GM18508 (cell line): ENCODE data around the gene SLC39A7.

ENCODE experiments used
- ATAC-seq: cut with Tn5 transposase; IDR thresholded peaks from one replicate; pipeline ENCODE4 v1.9.1; 2021; ENCODE audit warnings: moderate number of reproducible peaks; ENCODE audit not compliant: insufficient read depth, unreplicated experiment

The SLC39A7 gene

DNA sequence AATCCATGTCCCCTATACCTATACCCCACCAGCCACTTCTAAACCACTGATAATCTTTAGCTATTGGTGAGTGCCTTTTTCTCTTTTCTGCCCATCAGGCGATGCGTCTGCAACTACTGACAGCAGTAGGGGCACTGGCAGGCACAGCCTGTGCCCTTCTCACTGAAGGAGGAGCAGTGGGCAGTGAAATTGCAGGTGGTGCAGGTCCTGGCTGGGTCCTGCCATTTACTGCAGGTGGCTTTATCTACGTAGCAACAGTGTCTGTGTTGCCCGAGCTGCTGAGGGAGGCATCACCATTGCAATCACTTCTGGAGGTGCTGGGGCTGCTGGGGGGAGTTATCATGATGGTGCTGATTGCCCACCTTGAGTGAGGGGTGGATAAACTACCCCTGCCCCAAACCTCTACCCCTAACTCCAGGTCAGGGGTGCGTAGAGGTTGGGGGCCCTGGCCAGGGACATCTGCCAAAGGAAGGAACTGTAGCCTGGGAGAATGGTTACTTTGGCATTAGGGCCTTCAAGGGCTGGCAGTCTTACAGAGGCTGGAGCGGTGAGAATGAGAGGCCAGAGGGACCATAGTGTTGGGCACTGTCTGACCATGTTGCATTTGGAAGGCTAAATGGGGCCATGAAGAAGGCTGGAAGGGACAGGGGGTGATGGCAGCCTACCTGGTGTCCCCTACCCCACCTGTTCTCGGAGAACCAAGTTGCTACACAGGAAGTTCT is 2.9 kb downstream of the SLC39A7 start:
- ATAC-seq, result no peak

DNA sequence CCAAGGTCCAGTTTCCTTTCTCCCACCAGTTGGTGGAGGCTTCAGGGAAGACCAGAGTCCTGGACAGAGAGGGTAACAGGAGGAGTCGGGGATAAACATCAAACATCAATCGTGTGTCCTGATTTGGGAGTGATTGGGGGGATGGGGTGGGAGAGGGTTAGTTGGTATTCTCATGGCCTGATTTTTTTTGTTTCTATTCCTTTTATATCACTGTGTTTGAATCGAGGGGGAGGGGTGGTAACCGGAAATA is 3.4 kb downstream of the SLC39A7 start:
- no peak for ATAC-seq

DNA sequence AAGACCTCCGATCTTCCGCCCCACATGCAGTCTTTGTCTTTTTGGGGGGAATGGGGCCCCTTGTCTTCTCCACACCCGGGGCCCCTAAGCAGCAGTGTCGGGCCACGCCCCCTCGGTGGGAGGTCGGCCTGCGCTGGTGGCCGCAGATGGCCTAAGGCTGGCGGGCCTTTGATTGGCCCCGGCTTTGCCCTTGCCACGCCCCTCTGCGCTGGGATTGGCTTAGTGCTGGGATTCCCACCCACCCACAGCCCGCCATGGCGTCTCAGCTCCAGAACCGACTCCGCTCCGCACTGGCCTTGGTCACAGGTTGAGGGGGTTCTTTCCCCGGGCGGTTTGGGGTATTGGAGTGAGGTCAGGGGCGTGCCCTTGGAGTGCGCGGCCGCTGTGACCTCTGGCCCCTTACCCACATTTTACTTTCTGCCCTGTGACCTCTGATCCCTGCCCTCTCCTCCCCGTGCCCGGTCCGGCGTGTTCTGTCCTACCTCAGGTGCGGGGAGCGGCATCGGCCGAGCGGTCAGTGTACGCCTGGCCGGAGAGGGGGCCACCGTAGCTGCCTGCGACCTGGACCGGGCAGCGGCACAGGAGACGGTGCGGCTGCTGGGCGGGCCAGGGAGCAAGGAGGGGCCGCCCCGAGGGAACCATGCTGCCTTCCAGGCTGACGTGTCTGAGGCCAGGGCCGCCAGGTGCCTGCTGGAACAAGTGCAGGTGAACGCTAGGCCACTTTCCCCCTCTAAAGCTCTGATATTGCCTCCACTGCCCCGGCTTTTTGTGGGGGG is 3.9 kb downstream of the SLC39A7 start, which contains the start of gene HSD17B8:
TSS of gene HSD17B8 (plus strand) at position 241 of the 776 bp plus-strand sequence. CDS start at position 255, 14 bp downstream.
- no peak for ATAC-seq

DNA sequence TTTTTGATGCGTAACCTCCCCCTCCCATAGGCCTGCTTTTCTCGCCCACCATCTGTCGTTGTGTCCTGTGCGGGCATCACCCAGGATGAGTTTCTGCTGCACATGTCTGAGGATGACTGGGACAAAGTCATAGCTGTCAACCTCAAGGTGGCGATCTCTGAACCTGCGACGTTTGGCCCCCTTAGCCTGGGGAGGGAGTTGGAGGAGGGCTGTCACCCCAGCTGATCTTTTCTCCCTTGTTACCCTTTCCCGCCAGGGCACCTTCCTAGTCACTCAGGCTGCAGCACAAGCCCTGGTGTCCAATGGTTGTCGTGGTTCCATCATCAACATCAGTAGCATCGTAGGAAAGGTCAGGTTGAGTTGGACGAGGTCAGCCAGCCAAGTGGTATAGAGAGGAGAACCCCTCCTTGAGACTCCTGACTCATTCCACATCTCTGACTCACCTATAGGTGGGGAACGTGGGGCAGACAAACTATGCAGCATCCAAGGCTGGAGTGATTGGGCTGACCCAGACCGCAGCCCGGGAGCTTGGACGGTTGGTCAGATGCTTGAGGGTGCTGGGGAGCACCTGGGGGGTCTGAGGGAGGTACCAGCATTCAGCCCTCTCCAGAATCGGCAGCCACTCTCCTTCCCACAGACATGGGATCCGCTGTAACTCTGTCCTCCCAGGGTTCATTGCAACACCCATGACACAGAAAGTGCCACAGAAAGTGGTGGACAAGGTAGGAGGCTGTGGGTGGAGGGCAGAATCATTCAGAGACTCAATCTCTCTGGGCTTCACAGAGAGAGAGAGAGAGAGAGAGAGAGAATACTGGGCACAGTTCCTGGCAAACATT is 4.7 kb downstream of the SLC39A7 start:
- no peak for ATAC-seq

DNA sequence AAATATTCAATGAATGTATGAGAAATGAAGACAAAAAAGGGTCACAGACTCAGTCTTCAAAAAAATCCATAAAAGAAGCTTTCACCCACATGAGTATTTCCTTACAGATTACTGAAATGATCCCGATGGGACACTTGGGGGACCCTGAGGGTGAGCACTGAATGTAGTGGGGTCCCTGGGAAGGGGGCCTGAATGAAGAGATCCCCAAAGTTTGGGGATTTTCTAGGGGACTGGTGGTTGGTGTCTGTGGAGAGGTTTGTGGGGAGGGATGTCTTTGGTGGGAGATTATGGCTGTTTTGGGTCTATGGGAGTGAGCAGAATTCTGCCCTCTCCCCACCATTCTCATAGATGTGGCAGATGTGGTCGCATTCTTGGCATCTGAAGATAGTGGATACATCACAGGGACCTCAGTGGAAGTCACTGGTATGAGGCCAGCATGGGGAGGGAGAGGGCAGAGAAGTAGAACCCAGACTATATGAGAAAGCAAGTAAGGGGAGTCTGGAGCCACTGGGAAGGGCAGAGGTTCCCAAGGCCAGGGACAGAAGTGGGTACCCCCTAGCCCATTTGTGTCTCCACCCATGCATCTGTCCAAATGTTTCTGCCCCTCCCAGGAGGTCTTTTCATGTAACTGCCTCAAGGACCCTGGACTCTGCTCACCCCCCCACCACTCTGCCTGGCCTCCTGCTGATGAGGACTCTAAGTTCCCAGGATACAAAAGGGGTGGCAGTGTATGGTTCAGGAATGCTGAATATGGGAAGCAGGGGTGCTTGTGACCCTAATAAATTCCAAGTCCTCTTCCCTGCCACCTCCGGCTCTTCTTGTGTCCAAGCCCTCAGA is 5.6 kb downstream of the SLC39A7 start:
- no peak for ATAC-seq

DNA sequence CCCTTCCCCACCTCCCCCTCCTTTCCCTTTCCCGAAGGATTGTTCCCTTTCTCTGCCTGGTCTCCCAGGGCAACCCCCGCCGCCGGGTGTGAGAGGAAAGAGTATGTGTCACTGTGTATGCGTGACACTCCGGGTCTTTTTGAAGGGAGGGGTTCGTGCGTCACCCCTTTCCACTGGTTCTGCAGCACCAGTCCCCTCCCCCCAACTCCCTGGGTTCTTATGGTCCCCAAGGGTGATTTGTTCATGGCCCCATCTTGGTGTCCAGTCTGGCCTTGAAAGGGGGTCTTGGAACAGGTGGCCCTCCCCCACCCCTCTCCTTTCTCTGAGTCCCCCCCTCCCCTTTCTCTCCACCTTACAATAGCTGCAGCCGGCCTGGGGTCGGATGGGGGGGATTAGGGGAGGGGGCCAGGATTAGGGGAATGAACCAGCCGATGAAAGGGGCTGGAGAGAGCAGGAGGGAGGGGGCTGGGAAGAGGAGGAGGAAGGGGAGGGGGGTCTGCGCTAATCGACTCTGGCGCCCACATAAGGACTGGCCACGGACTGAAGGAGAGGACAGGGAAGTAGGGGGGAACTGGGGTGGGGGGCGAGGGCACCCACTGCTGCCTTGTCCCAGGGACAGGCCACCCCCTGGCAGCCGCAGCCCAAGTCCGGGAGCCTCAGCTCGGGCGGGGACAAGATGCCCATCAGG is 6.3 kb downstream of the SLC39A7 start:
- ATAC-seq, result no peak

DNA sequence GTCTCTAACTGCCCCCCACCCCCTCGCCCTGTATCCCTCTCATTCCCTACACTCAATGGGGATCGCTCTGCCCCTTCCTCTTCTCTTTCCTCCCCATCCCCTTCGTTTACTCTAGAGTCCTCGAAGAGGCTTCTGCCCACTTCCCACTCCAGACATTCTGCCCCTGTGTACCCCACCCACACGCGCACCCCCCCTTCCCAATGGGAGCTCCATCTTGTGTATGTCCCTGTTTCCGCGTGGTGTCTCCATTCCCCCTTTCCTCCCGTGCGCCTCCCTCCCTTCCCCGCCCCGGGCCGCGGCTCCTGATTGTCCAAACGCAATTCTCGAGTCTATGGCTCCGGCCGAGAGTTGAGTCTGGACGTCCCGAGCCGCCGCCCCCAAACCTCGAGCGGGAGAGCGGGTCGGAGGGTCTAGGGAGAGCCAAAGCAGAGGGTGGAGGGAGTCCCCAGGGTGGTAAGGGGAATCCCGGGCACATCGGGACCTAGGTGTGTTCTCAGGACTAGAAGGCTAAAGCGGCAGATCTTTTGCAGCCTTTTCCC is 7.0 kb downstream of the SLC39A7 start:
- ATAC-seq, result no peak

DNA sequence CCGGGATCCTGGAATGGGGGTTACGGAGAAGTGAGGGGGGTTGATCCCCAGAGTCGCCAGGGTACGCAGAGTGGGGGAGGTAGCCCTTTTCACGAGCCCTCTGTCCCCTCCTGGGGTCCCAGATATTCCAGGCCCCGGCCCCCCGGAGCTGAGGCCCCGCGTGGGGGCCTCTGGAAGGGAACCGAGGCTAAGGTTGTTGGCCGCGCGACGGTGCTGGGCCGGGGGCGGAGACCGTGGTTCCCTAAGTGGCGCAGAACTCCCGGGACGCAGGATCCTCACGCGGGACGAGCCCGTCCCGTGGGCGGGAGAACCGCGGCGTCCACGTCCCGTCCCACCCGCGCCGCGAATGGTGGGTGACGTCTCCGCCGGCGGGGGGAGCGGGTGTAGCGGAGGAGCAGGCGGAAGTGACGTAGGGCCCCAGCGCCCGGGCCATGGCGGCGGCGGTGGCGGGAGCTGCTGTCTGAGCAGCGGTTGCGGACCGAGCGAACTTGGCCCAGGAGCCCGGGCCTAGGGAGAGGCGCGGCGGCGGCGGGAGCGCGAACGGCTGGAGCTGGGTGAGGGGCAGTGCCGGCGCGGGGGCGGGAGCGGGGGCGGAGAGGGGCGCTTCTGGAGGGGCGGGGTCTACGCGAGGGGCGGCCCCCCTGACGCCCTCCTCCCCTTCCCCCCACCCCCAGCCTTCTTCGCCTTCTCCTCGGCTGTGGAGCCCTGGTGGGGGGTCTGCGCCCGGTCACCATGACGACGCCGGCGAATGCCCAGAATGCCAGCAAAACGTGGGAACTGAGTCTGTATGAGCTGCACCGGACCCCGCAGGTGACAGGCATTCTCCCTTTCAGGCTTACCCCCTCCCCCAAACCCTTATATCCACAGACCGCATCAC is 7.7 kb downstream of the SLC39A7 start, which contains the start of gene RING1:
TSS of gene RING1 (plus strand) at position 410 of the 877 bp plus-strand sequence. CDS start at position 733, 323 bp downstream.
- ATAC-seq, result no peak

DNA sequence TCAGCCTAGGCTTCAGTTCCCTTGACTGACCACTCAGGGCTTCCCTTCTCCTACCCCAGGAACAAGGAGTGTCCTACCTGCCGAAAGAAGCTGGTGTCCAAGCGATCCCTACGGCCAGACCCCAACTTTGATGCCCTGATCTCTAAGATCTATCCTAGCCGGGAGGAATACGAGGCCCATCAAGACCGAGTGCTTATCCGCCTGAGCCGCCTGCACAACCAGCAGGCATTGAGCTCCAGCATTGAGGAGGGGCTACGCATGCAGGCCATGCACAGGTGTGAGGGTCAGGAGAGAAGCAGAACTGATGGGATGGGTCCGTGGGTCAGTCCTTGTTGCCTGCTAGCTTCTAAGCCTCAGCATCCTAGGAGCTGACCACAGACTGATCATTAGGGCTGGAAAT is 9.2 kb downstream of the SLC39A7 start:
- ATAC-seq, result no peak

DNA sequence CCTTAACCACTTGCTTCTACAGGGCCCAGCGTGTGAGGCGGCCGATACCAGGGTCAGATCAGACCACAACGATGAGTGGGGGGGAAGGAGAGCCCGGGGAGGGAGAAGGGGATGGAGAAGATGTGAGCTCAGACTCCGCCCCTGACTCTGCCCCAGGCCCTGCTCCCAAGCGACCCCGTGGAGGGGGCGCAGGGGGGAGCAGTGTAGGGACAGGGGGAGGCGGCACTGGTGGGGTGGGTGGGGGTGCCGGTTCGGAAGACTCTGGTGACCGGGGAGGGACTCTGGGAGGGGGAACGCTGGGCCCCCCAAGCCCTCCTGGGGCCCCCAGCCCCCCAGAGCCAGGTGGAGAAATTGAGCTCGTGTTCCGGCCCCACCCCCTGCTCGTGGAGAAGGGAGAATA is 10.5 kb downstream of the SLC39A7 start:
- ATAC-seq, result no peak

DNA sequence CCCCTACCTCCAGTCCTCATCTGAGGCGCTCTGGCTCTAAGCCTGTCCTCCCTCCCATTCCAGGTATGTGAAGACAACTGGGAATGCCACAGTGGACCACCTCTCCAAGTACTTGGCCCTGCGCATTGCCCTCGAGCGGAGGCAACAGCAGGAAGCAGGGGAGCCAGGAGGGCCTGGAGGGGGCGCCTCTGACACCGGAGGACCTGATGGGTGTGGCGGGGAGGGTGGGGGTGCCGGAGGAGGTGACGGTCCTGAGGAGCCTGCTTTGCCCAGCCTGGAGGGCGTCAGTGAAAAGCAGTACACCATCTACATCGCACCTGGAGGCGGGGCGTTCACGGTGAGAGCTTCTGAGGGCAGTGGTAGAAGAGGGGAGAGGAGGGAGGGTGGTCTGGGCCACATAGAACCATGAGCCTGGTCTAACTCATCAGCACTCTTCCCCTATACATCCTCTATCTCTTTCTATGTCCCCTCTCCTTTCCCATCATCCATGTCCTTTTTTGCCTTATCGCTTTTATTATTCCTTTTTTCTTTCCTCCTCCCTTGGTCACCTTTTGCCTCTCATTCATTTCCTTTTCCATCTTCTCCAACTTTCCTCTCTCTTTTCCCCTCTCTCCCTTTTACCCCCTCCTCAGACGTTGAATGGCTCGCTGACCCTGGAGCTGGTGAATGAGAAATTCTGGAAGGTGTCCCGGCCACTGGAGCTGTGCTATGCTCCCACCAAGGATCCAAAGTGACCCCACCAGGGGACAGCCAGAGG is 11.2 kb downstream of the SLC39A7 start:
- ATAC-seq, result no peak

DNA sequence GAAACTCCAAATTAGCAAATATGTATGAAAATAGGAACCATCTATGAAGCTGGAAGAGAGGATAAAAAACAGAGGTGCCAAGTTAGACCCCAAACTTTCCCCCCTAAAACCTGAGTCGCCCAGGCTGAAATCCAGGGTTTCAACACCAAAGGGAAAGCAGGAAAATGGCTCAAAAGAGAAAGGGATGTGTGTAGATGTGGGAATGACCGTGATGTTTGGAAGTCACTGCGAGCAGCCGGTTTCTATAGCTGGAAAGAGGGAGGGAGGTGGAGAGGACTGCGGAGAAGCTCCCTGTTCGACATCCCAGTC is 12.1 kb downstream of the SLC39A7 start:
- ATAC-seq, result no peak

DNA sequence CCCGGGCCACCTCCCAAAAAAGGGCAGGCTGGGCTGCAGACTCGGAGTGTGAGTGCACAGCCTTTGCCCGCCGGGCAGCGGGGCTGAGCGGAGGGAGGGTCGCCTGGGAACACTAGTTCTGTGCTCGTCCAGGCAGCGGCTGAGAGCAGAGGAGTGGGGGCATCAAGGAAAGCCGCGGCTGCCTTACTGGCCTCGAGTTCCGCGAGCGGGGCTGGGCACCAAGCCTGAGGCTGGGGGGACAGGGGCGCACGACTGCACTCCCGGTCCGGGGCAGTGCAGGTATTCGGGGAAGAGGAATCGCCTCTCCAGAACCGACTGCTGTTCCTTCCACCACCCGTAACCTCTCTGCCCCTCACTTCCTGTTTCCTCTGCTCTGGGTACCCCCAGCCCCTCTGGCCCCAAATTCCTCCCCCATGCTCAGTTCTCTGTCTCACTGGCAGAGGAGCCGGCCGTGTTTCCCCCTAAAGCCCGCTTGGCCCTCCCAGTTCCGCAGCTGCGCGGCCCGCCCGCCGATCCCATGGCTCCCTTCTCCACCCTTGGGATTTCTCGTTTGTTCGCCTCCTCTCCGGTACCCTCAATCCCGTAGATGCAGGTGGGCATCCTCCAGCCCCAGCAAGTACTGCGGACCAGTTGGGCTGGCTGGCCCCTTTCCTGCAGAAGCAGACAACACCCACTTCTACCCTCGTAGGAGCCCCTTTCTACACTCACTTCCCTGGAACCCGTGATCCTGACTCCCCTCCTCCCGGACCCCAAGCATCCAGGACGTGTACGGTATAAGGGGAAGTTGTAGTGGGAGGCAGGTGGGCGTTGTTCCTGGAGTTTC is 12.7 kb downstream of the SLC39A7 start:
- no peak for ATAC-seq

DNA sequence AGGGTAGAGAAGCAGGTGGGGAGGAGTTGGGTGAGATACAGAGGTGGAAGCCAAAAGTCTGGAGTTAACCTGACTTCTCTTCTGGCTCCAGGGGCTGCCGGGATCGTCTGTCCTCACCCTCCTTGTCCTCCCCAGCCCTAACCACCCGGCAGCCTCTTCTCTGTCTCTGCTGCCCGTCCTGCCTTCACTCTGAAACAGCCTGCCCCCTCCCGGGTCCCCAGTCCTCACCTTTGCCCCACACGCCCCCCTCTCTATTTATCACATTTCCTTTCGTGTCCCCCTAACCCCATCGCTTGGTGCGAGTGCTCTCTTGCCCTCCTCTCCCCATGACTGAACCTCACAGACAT is 13.3 kb downstream of the SLC39A7 start:
- ATAC-seq, result no peak

DNA sequence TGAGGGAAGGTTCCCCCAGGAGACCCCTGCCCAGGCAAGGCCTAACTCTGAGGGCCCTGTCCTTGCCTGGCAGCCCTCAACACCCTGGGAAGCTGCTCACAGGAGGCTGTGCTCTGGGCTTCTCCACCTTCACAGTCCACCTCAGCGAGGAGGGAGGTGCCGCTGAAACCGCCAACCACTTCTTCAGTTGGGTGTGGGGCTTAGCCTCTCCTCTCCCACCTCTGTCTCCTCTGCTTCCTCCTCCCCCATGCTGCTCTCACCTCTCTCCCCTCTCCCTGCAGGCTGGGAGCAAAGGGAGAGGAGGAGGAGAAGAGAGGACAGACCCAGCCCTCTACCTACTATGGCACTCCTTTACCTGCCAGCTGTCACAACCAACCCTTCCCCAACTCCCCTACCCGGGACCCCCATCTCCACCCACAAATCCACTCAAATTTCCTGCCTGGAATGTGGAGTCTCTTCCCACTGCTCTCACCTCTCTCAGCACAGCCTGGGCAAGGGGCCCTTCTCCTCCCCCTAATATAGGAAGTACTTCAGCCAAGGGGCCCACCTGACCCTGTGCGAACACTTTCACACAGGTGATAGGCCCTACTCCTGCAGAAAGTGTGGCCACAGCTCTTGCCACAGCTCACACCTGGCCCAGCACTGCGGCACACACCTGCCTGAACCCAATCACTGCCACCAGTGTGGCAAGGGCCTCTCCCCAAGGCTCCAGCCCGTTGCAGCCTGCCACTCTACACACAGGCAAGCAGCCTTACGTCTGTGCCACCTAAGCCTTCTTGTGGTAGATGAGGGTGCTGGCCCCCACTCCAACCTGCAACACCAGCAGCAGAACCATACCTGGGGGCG is 14.8 kb downstream of the SLC39A7 start:
- ATAC-seq, result no peak

DNA sequence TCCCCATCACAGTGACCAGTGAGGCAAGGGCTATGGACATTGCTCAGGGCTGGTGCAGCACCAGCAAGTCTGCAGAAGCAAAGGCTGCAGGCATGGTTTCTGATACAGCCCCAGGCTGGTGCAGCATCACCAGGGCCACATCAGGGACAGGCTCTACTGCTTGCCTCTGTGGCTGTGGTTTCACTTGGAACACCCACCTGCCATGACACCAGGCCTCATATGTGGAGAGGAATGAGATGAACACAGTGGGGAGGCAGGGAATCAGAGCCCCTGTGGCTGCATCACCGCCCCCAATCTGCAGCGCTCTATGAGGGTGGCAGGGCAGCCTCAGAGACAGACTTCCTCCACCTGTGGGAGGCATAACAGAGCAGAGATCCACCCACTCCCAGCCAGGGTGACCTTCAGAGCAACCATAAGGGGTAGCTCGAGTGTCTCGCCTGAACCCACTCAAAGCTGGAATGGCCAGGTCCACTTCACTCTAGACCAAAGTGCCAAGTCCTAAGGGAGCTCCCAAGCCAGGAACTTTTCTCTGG is 15.5 kb downstream of the SLC39A7 start:
- ATAC-seq, result no peak
